MCF 10A (cell line): ENCODE data around the gene CCDC74A. TPM values are rescaled to one million over a fixed set of nuclear protein-coding genes. Genes with fewer than 3 reads are reported as not detected.

Source experiments
- microRNA-seq: library from miRNA; unstranded; fragments of <30 nt; microRNA quantifications from one replicate; pipeline ENCODE4 v1.2.0, GENCODE V29; 2022
- total RNA-seq: library from RNA; stranded (reverse); gene quantifications from 2 replicates; pipeline ENCODE4 v1.2.3, GENCODE V29; 2022

Gene CCDC74A
- total RNA-seq, 1 experiment from 2014 or later: 1.1 TPM

Small RNAs within 50 kb of the gene (microRNA-seq; reads per million reads assigned to microRNA genes)
- not detected for gene MIR4784

Other genes starting within 250 kb of the CCDC74A start
- not detected in 2 replicates for gene RAB6D, start 163.7 kb upstream of the CCDC74A start, total RNA-seq
- not detected in 2 replicates for gene TUBA3D, start 51.8 kb upstream of the CCDC74A start, total RNA-seq
- 147 and 148 TPM in 2 replicates for gene MZT2A, start 35.5 kb upstream of the CCDC74A start, total RNA-seq